Breast epithelium (tissue), 3 donors: Measurements from ENCODE around the gene TMEM161A.

Experiments used
- POLR2AphosphoS5 ChIP-seq, 3 donors: sonication (generic); formaldehyde crosslinking; IDR thresholded peaks; one replicate each; pipeline ENCODE4 v1.6.1; 2017; ENCODE audit warnings: antibody characterized with exemption in 3 of 3
- TF ChIP-seq, protein P1 (sequence below), 3 donors: fragments of 450-650 bp; IDR thresholded peaks; one replicate each; pipeline ENCODE4 v1.5.1; 2016 to 2017; ENCODE audit warnings: antibody characterized with exemption in 3 of 3, mild to moderate bottlenecking in 3 of 3, moderate library complexity in 3 of 3

- TF ChIP-seq, protein P1, sequence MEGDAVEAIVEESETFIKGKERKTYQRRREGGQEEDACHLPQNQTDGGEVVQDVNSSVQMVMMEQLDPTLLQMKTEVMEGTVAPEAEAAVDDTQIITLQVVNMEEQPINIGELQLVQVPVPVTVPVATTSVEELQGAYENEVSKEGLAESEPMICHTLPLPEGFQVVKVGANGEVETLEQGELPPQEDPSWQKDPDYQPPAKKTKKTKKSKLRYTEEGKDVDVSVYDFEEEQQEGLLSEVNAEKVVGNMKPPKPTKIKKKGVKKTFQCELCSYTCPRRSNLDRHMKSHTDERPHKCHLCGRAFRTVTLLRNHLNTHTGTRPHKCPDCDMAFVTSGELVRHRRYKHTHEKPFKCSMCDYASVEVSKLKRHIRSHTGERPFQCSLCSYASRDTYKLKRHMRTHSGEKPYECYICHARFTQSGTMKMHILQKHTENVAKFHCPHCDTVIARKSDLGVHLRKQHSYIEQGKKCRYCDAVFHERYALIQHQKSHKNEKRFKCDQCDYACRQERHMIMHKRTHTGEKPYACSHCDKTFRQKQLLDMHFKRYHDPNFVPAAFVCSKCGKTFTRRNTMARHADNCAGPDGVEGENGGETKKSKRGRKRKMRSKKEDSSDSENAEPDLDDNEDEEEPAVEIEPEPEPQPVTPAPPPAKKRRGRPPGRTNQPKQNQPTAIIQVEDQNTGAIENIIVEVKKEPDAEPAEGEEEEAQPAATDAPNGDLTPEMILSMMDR (IDR thresholded peaks at IDR 0.05) = no peak
- TF ChIP-seq POLR2AphosphoS5 (IDR thresholded peaks at IDR 0.05) = no peak
These were observed 27.1 kb upstream of the TMEM161A start for GRCh38 chr19:19165396-19165795.
